A549 treated with AZD2906 at 1 μM for 4 hours (cell line): ENCODE results near the gene EEF1AKMT1. TPM values are rescaled to one million over a fixed set of nuclear protein-coding genes. Genes with fewer than 3 reads are reported as not detected.

Experiments used
- total RNA-seq: library from RNA; stranded (reverse); fragments of 200-300 nt; extraction: Qiagen RNA extraction; gene quantifications from 5 replicates; pipeline ENCODE4 v1.2.3, GENCODE V29; 2022

Gene EEF1AKMT1, protein sequence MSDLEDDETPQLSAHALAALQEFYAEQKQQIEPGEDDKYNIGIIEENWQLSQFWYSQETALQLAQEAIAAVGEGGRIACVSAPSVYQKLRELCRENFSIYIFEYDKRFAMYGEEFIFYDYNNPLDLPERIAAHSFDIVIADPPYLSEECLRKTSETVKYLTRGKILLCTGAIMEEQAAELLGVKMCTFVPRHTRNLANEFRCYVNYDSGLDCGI
- 4.0 to 4.6 TPM (median 4.5 TPM) in 5 replicates for total RNA-seq

DNA sequence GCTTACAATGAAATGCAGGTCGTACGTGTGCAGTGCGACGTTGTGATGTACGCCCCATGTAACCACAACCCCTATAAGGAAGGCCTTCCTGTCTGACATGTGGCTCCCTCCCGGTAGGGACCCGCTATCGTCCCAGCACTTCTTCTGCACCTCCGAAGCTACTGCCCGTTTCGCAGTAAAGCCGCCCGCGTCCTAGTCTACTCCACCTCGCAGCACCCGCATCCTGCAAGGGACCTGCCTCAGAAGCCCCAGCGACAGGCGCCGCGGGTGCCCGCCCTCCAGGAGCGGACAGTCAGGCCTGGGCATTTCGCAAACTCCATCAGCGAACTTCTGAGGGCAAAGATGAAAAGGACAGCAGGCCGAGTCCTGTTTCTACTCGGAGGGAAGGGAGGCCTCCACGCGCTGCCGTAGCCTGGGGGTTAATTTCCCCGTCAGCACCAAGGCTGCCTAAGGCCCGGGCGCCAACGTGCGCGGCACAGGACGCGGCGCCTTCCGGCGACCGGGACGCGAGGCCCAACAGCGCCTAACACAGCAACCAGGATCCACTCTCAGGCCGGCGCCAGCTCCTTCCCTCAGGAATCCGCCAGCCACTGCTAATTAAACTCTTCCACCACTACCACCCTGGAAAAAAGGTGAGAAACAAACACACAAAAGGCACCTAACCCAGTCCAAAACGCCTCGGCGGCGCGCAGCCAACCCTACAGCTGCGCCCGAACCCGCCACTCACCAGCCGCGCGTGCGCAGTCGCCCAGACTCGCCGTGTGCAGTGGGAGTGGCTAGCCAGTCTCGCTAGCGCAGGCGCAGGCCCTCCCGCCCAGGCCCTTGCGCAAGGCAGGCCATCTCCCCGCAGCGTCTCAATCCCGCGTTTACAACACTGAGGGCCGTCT, at the start of gene EEF1AKMT1:
Gene EEF1AKMT1 (minus strand): TSS at position 768 of the 887 bp plus-strand sequence. CDS start 16,363 bp downstream, outside the sequence.

DNA sequence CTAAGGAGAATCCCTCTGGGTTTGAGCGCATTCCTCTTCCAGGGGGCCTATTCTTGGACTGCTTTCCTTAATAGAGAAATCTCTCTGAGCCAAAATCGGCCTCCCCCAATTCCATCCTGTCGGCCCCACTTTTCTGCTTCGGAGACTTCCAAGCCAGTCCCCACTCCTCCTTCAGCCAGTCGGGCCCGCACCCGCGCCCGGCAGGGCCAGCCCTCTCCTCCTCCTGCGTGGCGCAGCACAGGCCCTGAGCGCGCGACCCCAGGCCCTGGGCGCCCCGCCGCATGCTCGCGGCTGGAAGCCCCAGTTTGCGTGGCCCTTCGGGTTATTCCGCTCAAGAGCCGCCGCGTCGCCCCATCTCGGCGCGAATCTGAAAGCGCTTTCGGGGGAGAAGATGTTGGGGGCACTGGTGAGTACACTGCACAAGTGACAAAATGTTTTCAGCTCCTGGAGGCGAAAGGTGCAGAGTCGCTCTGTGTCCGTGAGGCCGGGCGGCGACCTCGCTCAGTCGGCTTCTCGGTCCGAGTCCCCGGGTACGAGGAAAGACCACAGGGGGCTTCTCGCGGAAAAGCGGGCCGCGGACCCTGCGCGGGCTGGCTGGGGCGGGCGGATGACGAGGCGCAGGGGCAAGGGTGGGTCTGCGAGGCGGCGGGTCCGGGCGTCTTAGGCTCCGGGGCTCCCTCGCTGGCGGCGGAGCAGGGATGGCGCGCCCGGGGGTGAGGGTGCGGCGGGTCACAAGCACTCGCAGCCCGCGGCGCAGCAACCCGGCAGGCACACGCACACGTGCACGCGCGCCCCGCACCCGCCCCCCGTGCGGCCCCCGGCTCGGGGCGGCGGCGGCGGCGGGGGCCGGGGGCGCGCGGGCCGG, 70.6 kb downstream of the EEF1AKMT1 start, which contains the start of gene IL17D:
Gene IL17D (plus strand): TSS at position 785 of the 865 bp plus-strand sequence. CDS start 303 bp downstream, outside the sequence.

Other genes starting within 250 kb of the EEF1AKMT1 start
- gene CRYL1, start 248.1 kb downstream of the EEF1AKMT1 start, total RNA-seq: 5.1 to 6.7 TPM (median 6.2 TPM) in 5 replicates
- 8.0 to 10.7 TPM (median 9.2 TPM) in 5 replicates for gene IFT88, start 206.8 kb downstream of the EEF1AKMT1 start, total RNA-seq
- 0.99 to 1.5 TPM (median 1.2 TPM) in 5 replicates for gene IL17D, start 70.3 kb downstream of the EEF1AKMT1 start, total RNA-seq
- 4.8 to 6.5 TPM (median 5.8 TPM) in 5 replicates for gene XPO4, start 128.8 kb upstream of the EEF1AKMT1 start, total RNA-seq